ENCODE data around the gene SAXO2.
"Not testable (repeated sequence)": the region's sequence is repeated elsewhere in the genome, so short reads cannot be mapped to it uniquely, and the experiment has no call there.

The SAXO2 gene

GRCh38 chr15:82313951-82314768 lies 51.5 kb downstream of the SAXO2 start:
- DNase-seq (ENCODE audit: low read depth in 2 of 2, low spot score in 1 of 2): not testable (repeated sequence)

GRCh38 chr15:82314769-82315518 lies 52.3 kb downstream of the SAXO2 start:
- DNase-seq (ENCODE audit: low read depth in 2 of 2, low spot score in 1 of 2): no peak

- no peak for DNase-seq (ENCODE audit: low read depth in 2 of 2, low spot score in 1 of 2)
Measured at GRCh38 chr15:82315519-82316246, 53.1 kb downstream of the SAXO2 start.

- DNase-seq (ENCODE audit: low read depth in 2 of 2, low spot score in 1 of 2): not testable (repeated sequence)
Measured at GRCh38 chr15:82316247-82317090, 53.9 kb downstream of the SAXO2 start.

- DNase-seq (ENCODE audit: low read depth in 2 of 2, low spot score in 1 of 2): no peak
Measured at GRCh38 chr15:82317091-82317489, 54.5 kb downstream of the SAXO2 start.

GRCh38 chr15:82317516-82317915 lies 54.9 kb downstream of the SAXO2 start:
- not testable (repeated sequence) for DNase-seq (ENCODE audit: low read depth in 2 of 2, low spot score in 1 of 2)

GRCh38 chr15:82318281-82318680 lies 55.7 kb downstream of the SAXO2 start:
- DNase-seq (ENCODE audit: low read depth in 2 of 2, low spot score in 1 of 2): not testable (repeated sequence)

GRCh38 chr15:82319522-82320278 lies 57.1 kb downstream of the SAXO2 start:
- DNase-seq (ENCODE audit: low read depth in 2 of 2, low spot score in 1 of 2): not testable (repeated sequence)

- not testable (repeated sequence) for DNase-seq (ENCODE audit: low read depth in 2 of 2, low spot score in 1 of 2)
Measured at GRCh38 chr15:82320861-82321260, 58.2 kb downstream of the SAXO2 start.

GRCh38 chr15:82322488-82322887 lies 59.9 kb downstream of the SAXO2 start:
- DNase-seq (ENCODE audit: low read depth in 2 of 2, low spot score in 1 of 2): not testable (repeated sequence)

GRCh38 chr15:82324831-82325230 lies 62.2 kb downstream of the SAXO2 start:
- not testable (repeated sequence) for DNase-seq (ENCODE audit: low read depth in 2 of 2, low spot score in 1 of 2)

GRCh38 chr15:82325646-82326045 lies 63.0 kb downstream of the SAXO2 start:
- not testable (repeated sequence) for DNase-seq (ENCODE audit: low read depth in 2 of 2, low spot score in 1 of 2)

GRCh38 chr15:82326896-82327295 lies 64.3 kb downstream of the SAXO2 start:
- DNase-seq (ENCODE audit: low read depth in 2 of 2, low spot score in 1 of 2): not testable (repeated sequence)

GRCh38 chr15:82327372-82327771 lies 64.8 kb downstream of the SAXO2 start:
- not testable (repeated sequence) for DNase-seq (ENCODE audit: low read depth in 2 of 2, low spot score in 1 of 2)

GRCh38 chr15:82329039-82329438 lies 66.4 kb downstream of the SAXO2 start:
- DNase-seq (ENCODE audit: low read depth in 2 of 2, low spot score in 1 of 2): not testable (repeated sequence)

GRCh38 chr15:82330921-82331320 lies 68.3 kb downstream of the SAXO2 start:
- not testable (repeated sequence) for DNase-seq (ENCODE audit: low read depth in 2 of 2, low spot score in 1 of 2)

GRCh38 chr15:82331576-82332304 lies 69.1 kb downstream of the SAXO2 start:
- not testable (repeated sequence) for DNase-seq (ENCODE audit: low read depth in 2 of 2, low spot score in 1 of 2)

- DNase-seq (ENCODE audit: low read depth in 2 of 2, low spot score in 1 of 2): not testable (repeated sequence)
Measured at GRCh38 chr15:82332711-82333602, 70.3 kb downstream of the SAXO2 start.
